A673 (cell line): ENCODE measurements around the gene LINGO1. TPM values are rescaled to one million over a fixed set of nuclear protein-coding genes. Genes with fewer than 3 reads are reported as not detected.

ENCODE experiments used
- BruUV-seq: library from RNA; stranded (reverse); fragments of 400-500 nt; replicated peaks from 2 replicates; lab custom pipeline; 2021; lab: Mats Ljungman, UMichigan
- CTCF ChIA-PET: fragments of 300-600 bp; sonication (Branson Sonifier 250); formaldehyde crosslinking; loops from one replicate; lab custom pipeline; 2022; ENCODE audit warnings: antibody characterized with exemption; lab: Charles Lee
- POLR2A ChIA-PET: fragments of 300-600 bp; sonication (Branson Sonifier 250); formaldehyde crosslinking; loops from one replicate; lab custom pipeline; 2022; ENCODE audit warnings: antibody characterized with exemption; ENCODE audit not compliant: low non-redundant PET; lab: Charles Lee
- DNase-seq: peaks from one replicate; pipeline ENCODE4 v3.0.0-alpha.2; 2015; ENCODE audit warnings: low spot score
- H3K27ac ChIP-seq: fragments of 200-600 bp; sonication (generic); 2 replicates; pipeline ENCODE4 v1.5.1; 2016; ENCODE audit warnings: mixed run types, low read depth, mild to moderate bottlenecking, mixed read lengths, antibody characterized with exemption, low read length; ENCODE audit not compliant: poor library complexity, severe bottlenecking
- H3K27me3 ChIP-seq: fragments of 200-600 bp; sonication (generic); replicated peaks from 2 replicates; pipeline ENCODE4 v1.6.1; 2017; ENCODE audit warnings: mixed run types, low read depth, mild to moderate bottlenecking, mixed read lengths, antibody characterized with exemption, low read length; ENCODE audit not compliant: insufficient read depth, poor library complexity
- H3K36me3 ChIP-seq: fragments of 200-600 bp; sonication (generic); 2 replicates; pipeline ENCODE4 v1.6.1; 2016; ENCODE audit warnings: mixed run types, mild to moderate bottlenecking, mixed read lengths, antibody characterized with exemption, low read length; ENCODE audit not compliant: insufficient read depth, poor library complexity, severe bottlenecking
- H3K4me1 ChIP-seq: fragments of 200-600 bp; sonication (generic); 2 replicates; pipeline ENCODE4 v1.6.1; 2017; ENCODE audit warnings: mixed run types, mild to moderate bottlenecking, mixed read lengths, antibody characterized with exemption, low read length; ENCODE audit not compliant: insufficient read depth, poor library complexity, severe bottlenecking
- H3K4me3 ChIP-seq: fragments of 200-600 bp; sonication (generic); 2 replicates; pipeline ENCODE4 v1.5.1; 2016; ENCODE audit warnings: low read depth, mixed run types, mild to moderate bottlenecking, mixed read lengths, low read length; ENCODE audit not compliant: poor library complexity, severe bottlenecking
- H3K9me3 ChIP-seq: fragments of 200-600 bp; sonication (generic); 2 replicates; pipeline ENCODE4 v1.6.1; 2016; ENCODE audit warnings: mixed run types, low read depth, mild to moderate bottlenecking, mixed read lengths, antibody characterized with exemption, low read length; ENCODE audit not compliant: poor library complexity, severe bottlenecking
- CTCF ChIP-seq: fragments of 300-800, 200-600 bp; sonication (generic); conservative IDR thresholded peaks from 2 replicates; pipeline ENCODE4 v1.5.1; 2017; ENCODE audit warnings: low read depth, mild to moderate bottlenecking, antibody characterized with exemption, low read length, moderate library complexity, mixed read lengths
- EZH2 ChIP-seq: fragments of 200-600 bp; sonication (generic); IDR thresholded peaks from 2 replicates; pipeline ENCODE4 v1.6.1; 2017; ENCODE audit warnings: borderline replicate concordance, low read depth, mild to moderate bottlenecking, mixed read lengths, antibody characterized with exemption, low read length; ENCODE audit not compliant: poor library complexity, severe bottlenecking
- intact Hi-C: fragments of 100-400 bp; cut with micrococcal nuclease; formaldehyde crosslinking; loops from one replicate; pipeline ENCODE4 v1.10.0; 2022; ENCODE audit not compliant: unreplicated experiment
- total RNA-seq: library from RNA; stranded (reverse); gene quantifications from 2 replicates; pipeline ENCODE4 v1.2.3, GENCODE V29; 2021

Gene LINGO1
- total RNA-seq, 1 experiment from 2014 or later: 93.7 TPM

- BruUV-seq: no TSS peak
- Histone ChIP-seq H3K4me3 (no peak overlapping the region), H3K4me1 (peaks cover 15% of the 10 kb centered on the region), H3K9me3 (no peaks in the 10 kb centered on the region), H3K27ac (no peak overlapping the region), H3K36me3 (no peaks in the 10 kb centered on the region), H3K27me3 (no peaks in the 10 kb centered on the region)
- intact Hi-C loops: no loop called here
- CTCF ChIA-PET: no interaction called here
- DNase-seq: no peak
- no peak for TF ChIP-seq EZH2
- no peak for TF ChIP-seq CTCF
- POLR2A ChIA-PET: no interaction called here
Measured at GRCh38 chr15:77572186-77572585, 60.5 kb downstream of the LINGO1 start.

- DNase-seq: no peak
- ChIA-PET CTCF (no interaction called here), POLR2A (no interaction called here)
- peaks cover 10% of the 10 kb centered on the region for H3K4me1 ChIP-seq
- H3K27ac ChIP-seq: no peak overlapping the region
- no TSS peak for BruUV-seq
- no peak overlapping the region for H3K4me3 ChIP-seq
- no peaks in the 10 kb centered on the region for H3K9me3 ChIP-seq
- intact Hi-C loops: no loop called here
- no peaks in the 10 kb centered on the region for H3K36me3 ChIP-seq
- TF ChIP-seq EZH2: no peak
- H3K27me3 ChIP-seq: no peaks in the 10 kb centered on the region
Measured at GRCh38 chr15:77571741-77572140, 61.0 kb downstream of the LINGO1 start.

GRCh38 chr15:77571181-77571580 is 61.5 kb downstream of the LINGO1 start:
- CTCF ChIA-PET: no interaction called here
- no peak overlapping the region for H3K27ac ChIP-seq
- no peaks in the 10 kb centered on the region for H3K9me3 ChIP-seq
- DNase-seq: no peak
- intact Hi-C loops: no loop called here
- H3K27me3 ChIP-seq: no peaks in the 10 kb centered on the region
- POLR2A ChIA-PET: no interaction called here
- BruUV-seq: no TSS peak
- TF ChIP-seq CTCF (no peak), EZH2 (no peak)
- H3K4me3 ChIP-seq: no peak overlapping the region
- H3K36me3 ChIP-seq: no peaks in the 10 kb centered on the region
- peaks cover 9% of the 10 kb centered on the region for H3K4me1 ChIP-seq

- DNase-seq: no peak
- no TSS peak for BruUV-seq
- ChIA-PET POLR2A (no interaction called here), CTCF (no interaction called here)
- no peak overlapping the region for H3K4me3 ChIP-seq
- peaks cover 9% of the 10 kb centered on the region for H3K4me1 ChIP-seq
- no peaks in the 10 kb centered on the region for H3K9me3 ChIP-seq
- intact Hi-C loops: no loop called here
- no peak overlapping the region for H3K27ac ChIP-seq
- no peaks in the 10 kb centered on the region for H3K27me3 ChIP-seq
- TF ChIP-seq CTCF (no peak), EZH2 (no peak)
- H3K36me3 ChIP-seq: no peaks in the 10 kb centered on the region
Measured at GRCh38 chr15:77569729-77570125, 63.0 kb downstream of the LINGO1 start.
